Astrocyte (in vitro differentiated cells and primary cell): ENCODE data around the gene NLGN1. TPM values are rescaled to one million over a fixed set of nuclear protein-coding genes. Genes with fewer than 3 reads are reported as not detected.

ENCODE experiments used
- DNase-seq: peaks from one replicate; pipeline ENCODE4 v3.0.0-alpha.2; 2010; ENCODE audit warnings: low read depth
- FAIRE-seq: peaks from 2 replicates; lab custom pipeline; 2011; peaks lifted over from hg19 to GRCh38; lab: Jason Lieb, UNC
- H2AFZ ChIP-seq: 2 replicates; pipeline ENCODE4 v1.6.0; 2012; ENCODE audit warnings: low read depth, low read length, inconsistent platforms
- H3K27ac ChIP-seq: 2 replicates; pipeline ENCODE4 v1.5.1; 2011; ENCODE audit warnings: low read depth, low read length, inconsistent platforms
- H3K27me3 ChIP-seq: 2 replicates; pipeline ENCODE4 v1.6.0; 2011; ENCODE audit warnings: low read length, inconsistent platforms; ENCODE audit not compliant: insufficient read depth
- H3K36me3 ChIP-seq: 2 replicates; pipeline ENCODE4 v1.5.1; 2011; ENCODE audit warnings: low read length, inconsistent platforms; ENCODE audit not compliant: insufficient read depth
- H3K4me1 ChIP-seq: 2 replicates; pipeline ENCODE4 v1.5.1; 2011; ENCODE audit warnings: low read length, inconsistent platforms; ENCODE audit not compliant: insufficient read depth
- H3K4me2 ChIP-seq: 2 replicates; pipeline ENCODE4 v1.6.0; 2012; ENCODE audit warnings: low read length, inconsistent platforms
- H3K4me3 ChIP-seq: 2 replicates; pipeline ENCODE4 v1.5.1; 2011; ENCODE audit warnings: low read depth, mild to moderate bottlenecking, low read length, inconsistent platforms; ENCODE audit not compliant: insufficient read depth
- H3K79me2 ChIP-seq: 2 replicates; pipeline ENCODE4 v1.6.0; 2012; ENCODE audit warnings: mild to moderate bottlenecking, low read length, inconsistent platforms; ENCODE audit not compliant: insufficient read depth
- H3K9ac ChIP-seq: 2 replicates; pipeline ENCODE4 v1.6.0; 2012; ENCODE audit warnings: mild to moderate bottlenecking, low read length, inconsistent platforms
- H3K9me3 ChIP-seq: 2 replicates; pipeline ENCODE4 v1.5.1; 2012; ENCODE audit warnings: low read depth, mild to moderate bottlenecking, low read length, inconsistent platforms; ENCODE audit not compliant: insufficient read depth
- H4K20me1 ChIP-seq: 2 replicates; pipeline ENCODE4 v1.6.0; 2012; ENCODE audit warnings: low read length, inconsistent platforms; ENCODE audit not compliant: insufficient read depth
- H3K27ac Mint-ChIP-seq: one replicate; pipeline ENCODE4 v1.8.0; 2021; ENCODE audit warnings: mild to moderate bottlenecking, mixed read lengths; ENCODE audit not compliant: unreplicated experiment
- H3K27me3 Mint-ChIP-seq: one replicate; pipeline ENCODE4 v1.8.0; 2021; ENCODE audit warnings: low read depth, mixed read lengths; ENCODE audit not compliant: unreplicated experiment
- H3K36me3 Mint-ChIP-seq: one replicate; pipeline ENCODE4 v1.8.0; 2021; ENCODE audit warnings: low read depth, mixed read lengths; ENCODE audit not compliant: unreplicated experiment
- H3K4me1 Mint-ChIP-seq: one replicate; pipeline ENCODE4 v1.8.0; 2021; ENCODE audit warnings: low read depth, mixed read lengths; ENCODE audit not compliant: unreplicated experiment
- H3K4me3 Mint-ChIP-seq: one replicate; pipeline ENCODE4 v1.8.0; 2021; ENCODE audit warnings: mild to moderate bottlenecking, moderate library complexity, mixed read lengths; ENCODE audit not compliant: unreplicated experiment
- H3K9me3 Mint-ChIP-seq: one replicate; pipeline ENCODE4 v1.8.0; 2021; ENCODE audit warnings: mild to moderate bottlenecking, mixed read lengths; ENCODE audit not compliant: unreplicated experiment
- EZH2 ChIP-seq: IDR thresholded peaks from 2 replicates; pipeline ENCODE4 v1.6.1; 2012; ENCODE audit warnings: mild to moderate bottlenecking, low read length, inconsistent platforms; ENCODE audit not compliant: insufficient read depth
- total RNA-seq: library from RNA; stranded (reverse); gene quantifications from 2 replicates; pipeline ENCODE4 v1.2.1, GENCODE V29; 2021
- TF ChIP-seq, protein P1 (sequence below): IDR thresholded peaks from 2 replicates; pipeline ENCODE4 v1.5.1; 2011; ENCODE audit warnings: low read depth, mild to moderate bottlenecking, inconsistent platforms, low read length, moderate library complexity; ENCODE audit not compliant: insufficient read depth

NLGN1 gene
- total RNA-seq, 1 donor from 2014 or later, result 1.2 TPM

- Mint-ChIP-seq H3K4me3 (no peak overlapping the region), H3K9me3 (no peaks in the 10 kb centered on the region), H3K36me3 (no peaks in the 10 kb centered on the region), H3K27me3 (no peaks in the 10 kb centered on the region), H3K27ac (no peak overlapping the region), H3K4me1 (peaks cover 1% of the 10 kb centered on the region)
- Histone ChIP-seq H3K79me2 (no peaks in the 10 kb centered on the region), H2AFZ (no peak overlapping the region), H3K4me2 (no peak overlapping the region), H3K36me3 (no peaks in the 10 kb centered on the region), H3K27ac (no peak overlapping the region), H3K4me1 (no peaks in the 10 kb centered on the region), H3K27me3 (no peaks in the 10 kb centered on the region), H3K9me3 (no peaks in the 10 kb centered on the region), H3K4me3 (no peak overlapping the region), H4K20me1 (no peaks in the 10 kb centered on the region), H3K9ac (no peak overlapping the region)
- TF ChIP-seq, protein P1, sequence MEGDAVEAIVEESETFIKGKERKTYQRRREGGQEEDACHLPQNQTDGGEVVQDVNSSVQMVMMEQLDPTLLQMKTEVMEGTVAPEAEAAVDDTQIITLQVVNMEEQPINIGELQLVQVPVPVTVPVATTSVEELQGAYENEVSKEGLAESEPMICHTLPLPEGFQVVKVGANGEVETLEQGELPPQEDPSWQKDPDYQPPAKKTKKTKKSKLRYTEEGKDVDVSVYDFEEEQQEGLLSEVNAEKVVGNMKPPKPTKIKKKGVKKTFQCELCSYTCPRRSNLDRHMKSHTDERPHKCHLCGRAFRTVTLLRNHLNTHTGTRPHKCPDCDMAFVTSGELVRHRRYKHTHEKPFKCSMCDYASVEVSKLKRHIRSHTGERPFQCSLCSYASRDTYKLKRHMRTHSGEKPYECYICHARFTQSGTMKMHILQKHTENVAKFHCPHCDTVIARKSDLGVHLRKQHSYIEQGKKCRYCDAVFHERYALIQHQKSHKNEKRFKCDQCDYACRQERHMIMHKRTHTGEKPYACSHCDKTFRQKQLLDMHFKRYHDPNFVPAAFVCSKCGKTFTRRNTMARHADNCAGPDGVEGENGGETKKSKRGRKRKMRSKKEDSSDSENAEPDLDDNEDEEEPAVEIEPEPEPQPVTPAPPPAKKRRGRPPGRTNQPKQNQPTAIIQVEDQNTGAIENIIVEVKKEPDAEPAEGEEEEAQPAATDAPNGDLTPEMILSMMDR, result no peak
- DNase-seq (peak; percentile 25), FAIRE-seq (no peak)
These were observed 844.9 kb downstream of the NLGN1 start for GRCh38 chr3:174242311-174243041.

- FAIRE-seq (no peak), DNase-seq (peak; percentile 63)
- H3K9me3 ChIP-seq, result no peaks in the 10 kb centered on the region
- H3K9ac ChIP-seq, result no peak overlapping the region
- H3K4me3 ChIP-seq, result no peak overlapping the region
- H3K27ac ChIP-seq, result no peak overlapping the region
- H3K4me1 ChIP-seq, result no peaks in the 10 kb centered on the region
- H4K20me1 ChIP-seq, result no peaks in the 10 kb centered on the region
- H3K4me2 ChIP-seq, result no peak overlapping the region
- no peaks in the 10 kb centered on the region for H3K36me3 Mint-ChIP-seq
- H3K4me1 Mint-ChIP-seq, result peaks cover 1% of the 10 kb centered on the region
- H3K36me3 ChIP-seq, result no peaks in the 10 kb centered on the region
- TF ChIP-seq, protein P1, result no peak
- no peak for TF ChIP-seq EZH2
- H3K27me3 Mint-ChIP-seq, result no peaks in the 10 kb centered on the region
- H3K4me3 Mint-ChIP-seq, result no peak overlapping the region
- H3K79me2 ChIP-seq, result no peaks in the 10 kb centered on the region
- no peaks in the 10 kb centered on the region for H3K27me3 ChIP-seq
- H3K9me3 Mint-ChIP-seq, result no peaks in the 10 kb centered on the region
- H3K27ac Mint-ChIP-seq, result no peak overlapping the region
- no peak overlapping the region for H2AFZ ChIP-seq
These were observed 845.6 kb downstream of the NLGN1 start for GRCh38 chr3:174243171-174243570.

DNA sequence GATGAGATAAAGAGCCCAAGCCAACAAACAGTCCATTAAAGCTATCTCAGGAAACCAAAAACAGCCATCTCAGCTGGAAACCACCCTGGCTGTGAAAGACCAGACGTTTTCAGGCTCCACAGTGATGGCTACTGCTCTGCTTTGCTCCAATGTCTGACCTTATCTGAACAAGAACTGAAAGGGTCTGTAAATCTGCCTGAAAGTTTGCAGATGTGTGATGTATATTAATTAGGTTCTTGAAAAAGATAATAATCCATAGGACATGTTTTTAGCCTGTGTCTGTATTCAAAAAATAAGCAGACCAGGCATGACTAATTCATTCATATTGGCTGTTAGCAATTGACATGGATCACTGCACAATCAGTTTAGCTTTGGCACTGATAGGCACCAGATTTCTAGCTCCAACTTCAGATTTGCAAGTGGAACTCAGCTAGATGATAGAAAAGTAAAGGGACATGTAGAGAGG, 850.2 kb downstream of the NLGN1 start:
- Histone ChIP-seq H3K36me3 (no peaks in the 10 kb centered on the region), H3K4me1 (no peaks in the 10 kb centered on the region), H4K20me1 (no peaks in the 10 kb centered on the region), H2AFZ (no peak overlapping the region), H3K9ac (no peak overlapping the region), H3K79me2 (no peaks in the 10 kb centered on the region), H3K4me2 (no peak overlapping the region), H3K27me3 (no peaks in the 10 kb centered on the region), H3K4me3 (no peak overlapping the region), H3K27ac (no peak overlapping the region), H3K9me3 (no peaks in the 10 kb centered on the region)
- Mint-ChIP-seq H3K36me3 (no peaks in the 10 kb centered on the region), H3K9me3 (no peaks in the 10 kb centered on the region), H3K27me3 (no peaks in the 10 kb centered on the region), H3K27ac (no peak overlapping the region), H3K4me3 (no peak overlapping the region), H3K4me1 (peaks cover 1% of the 10 kb centered on the region)
- TF ChIP-seq, protein P1, result no peak
- no peak for TF ChIP-seq EZH2
- no peak for FAIRE-seq
- DNase-seq, result no peak
